ENCODE measurements around the gene FNDC10. TPM values are rescaled to one million over a fixed set of nuclear protein-coding genes. Genes with fewer than 3 reads are reported as not detected.
"Not testable (repeated sequence)": the region's sequence is repeated elsewhere in the genome, so short reads cannot be mapped to it uniquely, and the experiment has no call there.

Gene FNDC10
- total RNA-seq, 2 donors from 2014 or later: 10.4 to 10.8 TPM

DNA sequence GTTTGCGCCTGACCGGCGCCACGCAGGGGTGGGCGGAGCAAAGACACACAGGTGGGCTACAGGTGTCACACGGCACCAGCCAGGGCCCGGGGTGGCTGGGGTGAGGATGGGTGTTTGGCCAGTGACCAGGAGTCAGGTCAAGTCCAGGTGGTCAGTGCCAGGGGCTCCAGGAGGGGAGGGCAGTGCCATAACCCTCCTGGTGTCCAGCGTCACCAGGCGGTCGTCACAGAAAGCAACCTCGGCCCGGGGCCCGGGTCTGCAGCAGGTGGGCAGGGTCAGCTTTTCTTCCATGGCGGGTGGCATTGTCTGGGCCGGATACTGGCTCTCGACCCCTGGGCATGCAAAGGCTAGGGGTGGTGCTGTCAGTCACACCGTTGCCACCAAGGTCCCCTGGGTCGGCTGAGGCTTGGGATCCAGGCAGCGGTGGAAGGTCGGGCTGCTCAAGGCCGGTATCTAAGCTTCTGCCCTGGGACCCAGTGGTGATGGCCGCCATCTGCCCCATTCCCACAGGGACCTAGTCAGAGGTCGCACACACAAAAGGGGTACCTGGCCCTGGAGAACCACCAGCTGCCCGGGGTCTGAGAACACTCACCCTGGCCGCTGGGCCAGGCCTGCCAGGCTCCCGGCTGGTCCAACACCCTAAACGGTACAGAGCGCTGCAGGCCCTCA is 1.8 kb downstream of the FNDC10 start:
- Histone ChIP-seq H3K36me3 (ENCODE audit: control insufficient read depth, insufficient read depth, low read length) (no peaks in the 10 kb centered on the region), H3K27ac (ENCODE audit: low read depth, low read length) (no peak overlapping the region), H3K27me3 (ENCODE audit: control insufficient read depth, insufficient read depth, low read length, poor library complexity, severe bottlenecking) (peaks cover 64% of the 10 kb centered on the region), H3K9me3 (ENCODE audit: control insufficient read depth, low read length) (no peaks in the 10 kb centered on the region), H3K9ac (ENCODE audit: extremely low read depth, low read length, poor library complexity, severe bottlenecking) (no peak overlapping the region), H3K4me3 (ENCODE audit: low read length) (no peak overlapping the region), H3K4me1 (ENCODE audit: control insufficient read depth, insufficient read depth, low read length) (peaks cover 3% of the 10 kb centered on the region)
- 95 to 99% methylated on average over 12 to 28 of the region's 28 CpGs for WGBS, 2 experiments (ENCODE audit: insufficient coverage in 1 of 2, insufficient read length in 1 of 2)
- Mint-ChIP-seq H3K36me3 (ENCODE audit: low read depth) (no peaks in the 10 kb centered on the region), H3K4me1 (peaks cover 1% of the 10 kb centered on the region), H3K27me3 (ENCODE audit: insufficient read depth) (peaks cover 43% of the 10 kb centered on the region), H3K4me3 (peak overlapping the region; percentile 57), H3K27ac (no peak overlapping the region), H3K9me3 (no peaks in the 10 kb centered on the region)
- DNase-seq: peak; percentile 44
- TF ChIP-seq, protein P1, sequence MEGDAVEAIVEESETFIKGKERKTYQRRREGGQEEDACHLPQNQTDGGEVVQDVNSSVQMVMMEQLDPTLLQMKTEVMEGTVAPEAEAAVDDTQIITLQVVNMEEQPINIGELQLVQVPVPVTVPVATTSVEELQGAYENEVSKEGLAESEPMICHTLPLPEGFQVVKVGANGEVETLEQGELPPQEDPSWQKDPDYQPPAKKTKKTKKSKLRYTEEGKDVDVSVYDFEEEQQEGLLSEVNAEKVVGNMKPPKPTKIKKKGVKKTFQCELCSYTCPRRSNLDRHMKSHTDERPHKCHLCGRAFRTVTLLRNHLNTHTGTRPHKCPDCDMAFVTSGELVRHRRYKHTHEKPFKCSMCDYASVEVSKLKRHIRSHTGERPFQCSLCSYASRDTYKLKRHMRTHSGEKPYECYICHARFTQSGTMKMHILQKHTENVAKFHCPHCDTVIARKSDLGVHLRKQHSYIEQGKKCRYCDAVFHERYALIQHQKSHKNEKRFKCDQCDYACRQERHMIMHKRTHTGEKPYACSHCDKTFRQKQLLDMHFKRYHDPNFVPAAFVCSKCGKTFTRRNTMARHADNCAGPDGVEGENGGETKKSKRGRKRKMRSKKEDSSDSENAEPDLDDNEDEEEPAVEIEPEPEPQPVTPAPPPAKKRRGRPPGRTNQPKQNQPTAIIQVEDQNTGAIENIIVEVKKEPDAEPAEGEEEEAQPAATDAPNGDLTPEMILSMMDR (conservative IDR thresholded peaks at IDR 0.05): no peak

GRCh38 chr1:1597275-1597930 is 2.5 kb downstream of the FNDC10 start:
- no peak overlapping the region for H3K9ac ChIP-seq (ENCODE audit: extremely low read depth, low read length, poor library complexity, severe bottlenecking)
- no peaks in the 10 kb centered on the region for H3K36me3 Mint-ChIP-seq (ENCODE audit: low read depth)
- H3K27ac Mint-ChIP-seq: no peak overlapping the region
- H3K4me1 ChIP-seq (ENCODE audit: control insufficient read depth, insufficient read depth, low read length): peaks cover 3% of the 10 kb centered on the region
- TF ChIP-seq, protein P1 (conservative IDR thresholded peaks at IDR 0.05): peak; percentile 74
- WGBS, 2 experiments (ENCODE audit: insufficient coverage in 1 of 2, insufficient read length in 1 of 2): 49 to 57% methylated on average over 6 to 13 of the region's 16 CpGs
- no peak overlapping the region for H3K27ac ChIP-seq (ENCODE audit: low read depth, low read length)
- peaks cover 36% of the 10 kb centered on the region for H3K27me3 Mint-ChIP-seq (ENCODE audit: insufficient read depth)
- DNase-seq: peak; percentile 84
- peaks cover 62% of the 10 kb centered on the region for H3K27me3 ChIP-seq (ENCODE audit: control insufficient read depth, insufficient read depth, low read length, poor library complexity, severe bottlenecking)
- no peaks in the 10 kb centered on the region for H3K36me3 ChIP-seq (ENCODE audit: control insufficient read depth, insufficient read depth, low read length)
- H3K4me3 ChIP-seq (ENCODE audit: low read length): no peak overlapping the region
- peaks cover 1% of the 10 kb centered on the region for H3K4me1 Mint-ChIP-seq
- H3K9me3 Mint-ChIP-seq: no peaks in the 10 kb centered on the region
- H3K9me3 ChIP-seq (ENCODE audit: control insufficient read depth, low read length): no peaks in the 10 kb centered on the region
- H3K4me3 Mint-ChIP-seq: no peak overlapping the region

- WGBS, 2 experiments (ENCODE audit: insufficient coverage in 1 of 2, insufficient read length in 1 of 2): 63 to 67% methylated on average over 11 to 12 of the region's 12 CpGs
- Histone ChIP-seq H3K4me1 (ENCODE audit: control insufficient read depth, insufficient read depth, low read length) (peaks cover 3% of the 10 kb centered on the region), H3K4me3 (ENCODE audit: low read length) (no peak overlapping the region), H3K27ac (ENCODE audit: low read depth, low read length) (no peak overlapping the region), H3K9me3 (ENCODE audit: control insufficient read depth, low read length) (no peaks in the 10 kb centered on the region), H3K36me3 (ENCODE audit: control insufficient read depth, insufficient read depth, low read length) (no peaks in the 10 kb centered on the region), H3K9ac (ENCODE audit: extremely low read depth, low read length, poor library complexity, severe bottlenecking) (no peak overlapping the region), H3K27me3 (ENCODE audit: control insufficient read depth, insufficient read depth, low read length, poor library complexity, severe bottlenecking) (peaks cover 55% of the 10 kb centered on the region)
- TF ChIP-seq, protein P1 (conservative IDR thresholded peaks at IDR 0.05): no peak
- no peaks in the 10 kb centered on the region for H3K36me3 Mint-ChIP-seq (ENCODE audit: low read depth)
- H3K27ac Mint-ChIP-seq: no peak overlapping the region
- no peak overlapping the region for H3K4me3 Mint-ChIP-seq
- peaks cover 31% of the 10 kb centered on the region for H3K27me3 Mint-ChIP-seq (ENCODE audit: insufficient read depth)
- peak; percentile 63 for DNase-seq
- peaks cover 1% of the 10 kb centered on the region for H3K4me1 Mint-ChIP-seq
- H3K9me3 Mint-ChIP-seq: no peaks in the 10 kb centered on the region
Measured at GRCh38 chr1:1596493-1597274, 3.3 kb downstream of the FNDC10 start.

DNA sequence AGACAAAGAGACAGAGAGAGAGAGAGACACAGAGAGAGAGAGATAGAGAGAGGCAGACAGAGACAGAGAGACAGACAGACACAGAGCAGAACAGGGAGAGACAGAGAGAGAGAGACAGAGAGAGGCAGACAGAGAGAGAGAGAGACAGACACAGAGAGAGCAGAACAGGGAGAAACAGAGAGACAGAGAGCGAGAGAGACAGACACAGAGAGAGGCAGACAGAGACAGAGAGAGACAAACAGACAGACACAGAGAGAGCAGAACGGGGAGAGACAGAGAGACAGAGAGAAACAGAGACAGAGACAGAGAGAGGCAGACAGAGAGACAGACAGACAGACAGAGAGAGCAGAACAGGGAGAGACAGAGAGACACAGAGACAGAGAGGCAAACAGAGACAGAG is 4.6 kb downstream of the FNDC10 start:
- H3K27me3 Mint-ChIP-seq (ENCODE audit: insufficient read depth): peaks cover 27% of the 10 kb centered on the region
- peaks cover 41% of the 10 kb centered on the region for H3K27me3 ChIP-seq (ENCODE audit: control insufficient read depth, insufficient read depth, low read length, poor library complexity, severe bottlenecking)
- not testable (repeated sequence) for H3K4me1 Mint-ChIP-seq

More for the DNA sequence above, 4.6 kb downstream of the FNDC10 start:
- not testable (repeated sequence) for H3K27ac Mint-ChIP-seq; H3K9ac ChIP-seq (ENCODE audit: extremely low read depth, low read length, poor library complexity, severe bottlenecking); H3K4me1 ChIP-seq (ENCODE audit: control insufficient read depth, insufficient read depth, low read length); H3K27ac ChIP-seq (ENCODE audit: low read depth, low read length); H3K9me3 Mint-ChIP-seq; H3K4me3 ChIP-seq (ENCODE audit: low read length); H3K36me3 ChIP-seq (ENCODE audit: control insufficient read depth, insufficient read depth, low read length); DNase-seq; H3K36me3 Mint-ChIP-seq (ENCODE audit: low read depth); H3K9me3 ChIP-seq (ENCODE audit: control insufficient read depth, low read length); H3K4me3 Mint-ChIP-seq
- WGBS, 2 experiments (ENCODE audit: insufficient coverage in 1 of 2, insufficient read length in 1 of 2): 87 to 91% methylated on average over 2 of the region's 2 CpGs
